GF-D8 (cell line): ENCODE measurements around the gene COL23A1.
A peak's percentile ranks its signal among the peaks of the same experiment; 100 is the strongest.
"Not testable (repeated sequence)": the region's sequence is repeated elsewhere in the genome, so short reads cannot be mapped to it uniquely, and the experiment has no call there.

Source experiments
- DNase-seq: peaks from one replicate; lab custom pipeline; 2025; lab: John Stamatoyannopoulos, UW

The COL23A1 gene

DNA sequence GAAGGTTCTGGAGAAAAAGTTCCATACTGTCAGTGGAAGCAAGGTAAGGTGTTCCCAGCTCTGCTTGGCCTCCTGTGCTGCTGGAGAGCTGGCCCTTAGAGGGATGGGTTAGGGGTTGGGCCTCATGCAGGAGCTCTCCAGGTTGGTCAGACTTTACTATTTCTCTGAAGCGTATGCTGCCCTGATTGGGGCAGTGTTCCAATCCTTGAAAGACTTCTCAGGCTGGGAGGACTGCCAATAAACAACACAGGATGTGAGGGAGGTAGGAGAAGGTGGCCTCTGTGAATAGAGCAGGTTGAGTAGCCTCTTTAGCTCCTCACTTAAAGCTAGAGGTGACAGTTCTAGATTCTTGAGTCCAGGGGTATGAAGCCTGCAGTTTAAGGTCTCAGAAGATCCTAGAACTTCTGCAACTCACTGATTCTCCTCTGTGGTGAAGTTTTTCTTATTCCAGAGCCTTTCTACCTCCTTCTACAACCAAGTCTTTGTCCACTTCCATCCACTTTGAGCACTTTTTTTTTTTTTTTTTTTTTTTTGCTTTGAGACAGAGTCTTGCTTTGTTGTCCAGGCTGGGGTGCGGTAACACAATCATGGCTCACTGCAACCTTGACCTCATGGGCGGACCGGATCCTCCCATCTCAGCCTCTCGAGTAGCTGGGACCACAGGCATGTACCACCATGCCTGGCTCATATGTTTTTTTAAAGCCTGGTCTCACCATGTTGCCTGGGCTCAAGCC is 382.8 kb downstream of the COL23A1 start:
- no peak for DNase-seq

DNA sequence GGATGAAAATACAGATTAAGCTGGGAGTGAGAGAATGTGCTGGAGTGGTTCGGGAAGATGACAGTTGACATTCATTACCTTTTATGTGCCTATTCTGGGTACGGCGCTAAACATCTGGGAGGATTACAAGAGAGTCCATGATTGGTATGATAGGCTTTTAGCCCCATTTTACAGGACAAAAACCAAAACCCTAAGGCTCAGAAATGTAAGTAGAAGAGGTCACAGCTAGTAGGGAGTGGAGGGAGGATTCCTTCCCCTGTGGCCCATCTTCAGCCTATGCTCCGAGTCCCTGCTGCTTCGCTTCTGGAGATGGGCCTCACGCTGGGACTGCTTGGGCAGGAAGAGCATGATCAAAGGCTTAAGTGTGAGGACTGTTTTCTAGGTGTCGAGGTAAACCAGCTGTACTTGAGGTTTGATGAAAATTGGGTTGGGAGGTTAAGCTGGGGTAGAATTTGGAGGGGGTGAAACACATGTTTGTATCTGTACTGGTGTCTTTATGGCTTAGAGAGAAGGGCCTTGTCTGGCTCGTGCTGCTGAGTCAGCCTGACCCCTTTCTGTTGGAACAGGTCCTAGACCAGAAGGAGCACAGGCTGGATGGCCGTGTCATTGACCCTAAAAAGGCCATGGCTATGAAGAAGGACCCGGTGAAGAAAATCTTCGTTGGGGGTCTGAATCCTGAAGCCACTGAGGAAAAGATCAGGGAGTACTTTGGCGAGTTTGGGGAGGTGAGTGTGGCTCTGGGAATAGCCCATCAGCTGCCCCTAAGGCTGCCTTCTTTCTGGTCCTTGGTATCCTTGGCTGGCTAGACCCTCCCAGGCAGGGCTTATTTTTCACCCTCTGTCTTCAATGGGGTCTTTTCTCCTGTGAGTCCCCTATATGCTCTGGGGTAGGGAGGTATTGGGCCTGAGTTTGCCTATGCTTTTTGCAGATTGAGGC is 383.8 kb downstream of the COL23A1 start:
- DNase-seq: no peak

DNA sequence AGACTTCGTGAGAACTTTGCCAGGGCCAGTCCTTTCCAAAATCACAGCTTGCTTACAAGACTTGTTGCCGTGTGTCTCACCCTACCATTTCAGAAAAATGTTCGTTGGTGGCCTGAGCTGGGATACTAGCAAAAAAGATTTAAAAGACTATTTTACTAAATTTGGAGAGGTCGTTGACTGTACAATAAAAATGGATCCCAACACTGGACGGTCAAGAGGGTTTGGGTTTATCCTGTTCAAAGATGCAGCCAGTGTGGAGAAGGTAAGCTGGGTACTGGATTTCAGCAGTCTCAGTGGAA is 384.5 kb downstream of the COL23A1 start:
- no peak for DNase-seq

DNA sequence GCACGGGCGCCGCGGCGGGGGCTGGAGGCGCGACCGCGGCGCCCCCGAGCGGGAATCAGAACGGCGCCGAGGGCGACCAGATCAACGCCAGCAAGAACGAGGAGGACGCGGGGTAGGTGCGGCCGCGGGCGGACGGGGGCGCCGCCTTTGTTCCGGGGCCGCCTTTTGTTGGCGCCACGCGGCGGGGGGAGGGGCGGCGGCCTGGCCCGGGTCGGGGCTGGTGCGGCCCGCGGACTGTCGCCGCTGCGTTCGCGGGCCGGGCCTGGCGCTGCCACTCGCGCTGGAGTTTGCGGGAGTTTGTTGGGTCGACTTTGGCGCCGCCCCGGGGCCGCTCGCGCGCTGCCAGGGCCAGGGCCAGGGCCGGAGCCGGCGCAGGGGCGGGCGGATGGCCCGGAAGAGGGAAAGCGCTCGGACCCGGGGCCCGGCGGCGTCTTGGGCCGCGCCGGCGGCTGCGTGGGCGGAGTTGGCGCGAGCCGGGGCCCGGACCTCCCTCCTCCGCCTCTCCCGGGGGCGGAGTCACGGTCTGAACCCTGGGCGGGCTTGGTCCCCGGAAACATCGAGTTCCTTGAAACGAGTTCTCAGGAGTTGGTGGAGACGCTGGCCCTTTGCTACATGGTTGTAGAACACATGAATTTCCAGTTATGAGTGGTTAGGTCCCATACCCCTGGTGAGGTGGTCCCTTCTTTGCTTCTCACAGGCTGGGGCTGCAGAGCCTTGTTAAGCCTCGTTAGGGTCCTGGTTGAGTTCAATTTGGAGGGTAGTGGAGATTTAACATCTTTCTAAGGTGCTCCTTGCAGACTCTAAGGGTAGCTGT is 385.1 kb downstream of the COL23A1 start:
- peak; percentile 40 for DNase-seq

DNA sequence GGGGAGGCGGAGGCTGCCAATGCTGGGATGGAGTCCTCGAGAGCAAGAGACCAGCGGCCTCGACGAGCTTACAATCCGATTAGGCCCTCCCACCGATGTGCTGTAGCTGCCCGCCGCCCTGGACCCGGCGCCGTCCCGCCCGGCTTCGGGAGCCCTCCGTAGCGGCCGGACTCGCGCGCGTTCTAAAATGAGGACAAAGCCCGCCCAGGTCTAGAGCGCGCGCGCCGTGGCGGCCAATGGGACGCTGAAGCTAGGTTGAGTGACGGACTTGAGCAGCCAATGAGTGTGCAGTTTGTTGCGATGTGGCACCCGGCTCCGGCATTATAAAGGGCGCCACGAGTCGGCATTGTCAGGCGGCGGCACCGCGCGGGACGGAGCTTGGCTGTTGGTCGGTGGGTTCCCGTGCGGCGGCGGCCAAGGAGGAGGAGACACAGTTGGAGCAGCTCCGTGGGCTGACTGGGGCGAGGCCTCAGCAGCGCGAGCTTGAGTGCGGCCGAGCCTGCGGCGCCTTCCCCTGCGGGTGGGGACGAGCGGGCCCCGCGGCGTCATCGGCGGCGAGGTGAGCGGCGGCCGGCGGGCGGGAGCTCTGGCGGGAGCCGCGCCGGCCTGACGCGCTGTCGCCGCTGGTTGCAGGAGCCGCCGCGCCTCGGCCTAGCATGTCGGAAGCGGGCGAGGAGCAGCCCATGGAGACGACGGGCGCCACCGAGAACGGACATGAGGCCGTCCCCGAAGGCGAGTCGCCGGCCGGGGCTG is 385.8 kb downstream of the COL23A1 start, which contains the start of gene HNRNPAB:
HNRNPAB (plus strand) TSS at position 352 of the 753 bp plus-strand sequence; CDS start at position 657, 305 bp downstream.
- peak; percentile 84 for DNase-seq

DNA sequence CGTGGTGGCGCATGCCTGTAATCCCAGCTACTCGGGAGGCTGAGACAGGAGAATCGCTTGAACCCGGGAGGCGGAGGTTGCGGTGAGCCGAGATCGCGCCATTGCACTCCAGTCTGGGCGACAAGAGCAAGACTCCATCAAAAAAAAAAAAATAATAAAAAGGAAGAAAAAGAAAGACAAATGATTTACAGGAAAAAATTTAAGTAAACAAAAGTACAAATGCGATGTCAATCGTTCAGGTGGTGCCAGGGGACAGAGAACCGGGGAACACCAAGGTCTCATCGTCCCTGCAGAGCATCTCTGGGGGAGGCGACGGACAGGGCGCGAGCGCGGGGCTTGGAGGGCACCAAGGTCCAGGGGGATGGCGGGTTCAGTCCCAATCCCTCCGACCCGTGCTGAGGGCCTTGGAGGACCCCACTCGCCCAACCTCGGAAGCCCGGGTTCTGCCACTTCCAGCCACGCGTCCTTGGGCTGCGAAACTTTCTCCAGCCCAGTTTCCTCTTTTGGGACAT is 386.5 kb downstream of the COL23A1 start:
- no peak for DNase-seq

DNA sequence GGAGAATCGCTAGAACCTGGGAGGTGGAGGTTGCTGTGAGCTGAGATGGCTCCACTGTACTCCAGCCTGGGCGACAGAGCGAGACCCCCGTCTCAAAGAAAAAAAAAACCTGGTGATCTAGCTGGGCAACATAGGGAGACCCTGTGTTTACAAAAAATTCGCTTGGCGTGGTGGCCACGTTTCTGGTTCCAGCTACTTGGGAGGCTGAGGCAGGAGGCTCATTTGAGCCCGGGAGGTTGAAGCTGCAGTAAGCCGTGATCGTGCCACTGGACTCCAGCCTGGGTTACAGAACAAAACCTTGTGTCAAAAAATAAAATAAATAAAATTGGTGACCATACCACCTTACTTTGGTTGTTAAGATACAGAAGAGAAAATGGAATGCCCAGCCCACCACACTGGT is 387.7 kb downstream of the COL23A1 start:
- DNase-seq: no peak

DNA sequence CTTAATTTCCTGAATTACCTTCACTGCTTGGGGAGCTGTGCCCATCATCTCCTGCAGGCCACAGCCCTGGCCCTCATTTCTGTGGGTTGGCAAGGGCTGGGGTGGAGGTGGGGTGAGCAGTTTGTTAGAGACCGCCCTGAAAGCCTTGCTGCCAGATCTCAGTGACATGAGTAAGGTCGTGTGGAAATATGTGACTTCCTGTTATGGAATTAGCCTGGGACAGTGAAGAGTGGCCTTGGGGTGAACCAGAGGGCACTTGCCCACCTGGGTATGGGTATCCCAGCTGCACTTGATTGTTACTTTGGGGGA is 388.3 kb downstream of the COL23A1 start:
- peak; percentile 73 for DNase-seq

DNA sequence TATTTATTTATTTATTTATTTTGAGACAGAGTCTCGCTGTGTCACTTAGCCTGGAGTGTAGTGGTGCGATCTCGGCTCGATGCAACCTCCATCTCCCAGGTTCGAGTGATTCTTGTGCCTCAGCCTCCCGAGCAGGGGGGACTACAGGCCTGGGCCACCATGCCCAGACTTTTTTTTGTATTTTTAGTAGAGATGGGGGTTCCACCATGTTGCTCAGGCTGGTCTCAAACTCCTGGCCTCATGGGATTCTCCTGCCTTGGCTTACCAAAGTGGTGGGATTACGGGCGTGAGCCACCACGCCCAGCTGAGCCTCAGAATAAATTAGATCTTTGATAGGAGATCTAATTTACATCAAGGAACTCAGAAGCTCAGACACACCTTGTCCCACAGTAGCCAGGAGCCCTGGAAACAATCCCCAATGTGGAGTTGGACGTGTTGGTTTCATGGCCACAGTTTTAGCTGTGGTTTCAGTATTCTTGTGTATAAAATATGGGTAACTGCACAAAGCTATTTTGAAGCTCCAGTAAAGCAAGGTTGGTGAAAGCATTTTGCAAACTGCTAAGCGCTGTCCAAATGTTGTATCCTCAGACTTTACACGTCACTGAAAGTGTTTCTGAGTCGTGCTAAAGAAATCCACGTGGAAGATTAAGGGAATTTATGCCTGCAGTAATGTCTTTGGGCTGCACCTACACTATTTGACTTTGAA is 388.8 kb downstream of the COL23A1 start:
- no peak for DNase-seq

DNA sequence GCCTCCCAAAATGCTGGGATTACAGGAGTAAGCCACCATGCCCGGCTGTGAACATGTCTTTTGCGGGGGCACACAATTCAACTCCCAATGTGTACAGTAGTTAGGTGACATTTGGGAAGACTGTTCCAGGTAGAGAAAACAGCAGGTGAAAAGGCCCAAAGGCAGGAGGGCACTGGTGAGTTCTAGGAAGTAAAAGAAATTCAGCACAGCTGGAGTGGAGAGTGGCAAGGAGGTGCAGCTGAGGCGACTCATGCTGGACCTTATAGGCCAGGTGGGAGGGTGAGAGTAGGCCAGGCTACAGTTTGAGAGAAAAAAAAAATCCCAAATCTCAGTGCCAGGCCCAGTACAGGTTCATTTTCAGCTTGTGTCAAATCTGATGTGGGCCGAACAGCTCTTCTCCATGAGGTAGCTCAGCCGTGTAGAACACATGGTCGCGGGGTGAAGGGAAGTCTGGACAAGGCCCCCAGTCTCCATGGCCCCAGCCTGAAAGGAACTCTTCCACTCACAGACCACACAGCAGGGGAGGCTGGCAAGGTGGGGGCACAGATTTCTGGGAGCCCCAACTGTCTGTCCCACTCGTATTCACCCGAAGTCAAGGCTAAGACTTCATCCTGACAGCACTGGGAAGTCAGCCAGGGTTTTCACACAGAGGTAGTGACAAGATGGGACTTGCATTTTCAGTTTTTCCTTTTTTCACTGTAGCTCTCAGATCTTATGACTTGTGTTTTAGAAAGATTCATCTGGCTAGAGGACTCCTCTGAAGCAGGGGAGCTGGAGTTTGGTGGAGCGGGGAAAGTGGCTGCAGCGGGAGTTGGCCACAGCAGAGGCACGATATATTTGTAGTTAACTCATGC is 390.4 kb downstream of the COL23A1 start:
- no peak for DNase-seq

DNA sequence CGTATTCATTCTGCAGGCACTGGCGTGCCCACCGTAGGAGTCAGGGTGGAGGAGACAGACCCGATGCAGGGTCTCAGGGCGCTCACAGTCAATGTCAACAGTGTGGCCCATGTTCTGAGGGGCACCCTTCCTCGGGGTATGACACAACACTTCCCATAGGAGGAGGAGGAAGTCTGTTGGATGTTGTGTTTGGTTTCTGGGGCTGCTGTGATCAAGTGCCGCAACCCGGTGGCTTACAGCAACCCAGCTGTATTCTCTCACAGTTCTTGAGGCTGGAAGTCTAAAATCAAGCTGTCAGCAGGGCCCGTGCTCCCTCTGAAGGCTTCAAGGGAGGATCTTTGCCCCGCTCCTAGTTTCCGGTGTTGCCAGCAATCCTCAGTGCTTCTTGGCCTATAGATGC is 391.5 kb downstream of the COL23A1 start:
- DNase-seq: peak; percentile 24

DNA sequence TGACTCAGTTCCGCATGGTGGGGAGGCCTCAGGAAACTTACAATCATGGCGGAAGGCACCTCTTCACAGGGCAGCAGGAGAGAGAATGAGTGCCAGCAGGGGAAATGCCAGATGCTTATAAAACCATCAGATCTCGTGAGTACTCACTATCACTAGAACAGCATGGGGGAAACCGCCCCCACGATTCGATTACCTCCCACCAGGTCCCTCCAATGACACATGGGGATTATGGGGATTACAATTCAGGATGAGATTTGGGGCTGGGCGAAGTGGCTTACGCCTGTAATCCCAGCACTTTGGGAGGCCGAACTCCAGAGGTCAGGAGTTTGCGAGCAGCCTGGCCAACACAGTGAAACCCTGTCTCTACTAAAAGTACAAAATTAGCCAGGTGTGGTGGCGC is 392.0 kb downstream of the COL23A1 start:
- not testable (repeated sequence) for DNase-seq

DNA sequence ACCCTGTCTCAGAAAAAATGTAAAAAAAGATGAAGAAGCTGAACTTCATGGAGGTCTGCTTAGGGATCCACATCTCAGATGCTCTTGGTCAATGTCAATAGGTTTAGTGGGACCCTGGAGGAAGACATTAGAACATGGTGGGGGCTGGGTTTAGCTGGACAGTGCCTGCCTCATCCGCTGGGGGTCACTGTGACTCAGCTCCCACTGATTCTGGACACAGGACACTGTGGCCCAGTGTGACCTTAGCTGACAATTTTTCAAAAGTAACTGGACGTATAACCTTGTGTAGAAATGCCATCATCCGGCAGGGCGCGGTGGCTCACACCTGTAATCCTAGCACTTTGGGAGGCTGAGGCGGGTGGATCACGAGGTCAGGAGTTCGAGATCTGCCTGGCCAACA is 393.2 kb downstream of the COL23A1 start:
- no peak for DNase-seq

DNA sequence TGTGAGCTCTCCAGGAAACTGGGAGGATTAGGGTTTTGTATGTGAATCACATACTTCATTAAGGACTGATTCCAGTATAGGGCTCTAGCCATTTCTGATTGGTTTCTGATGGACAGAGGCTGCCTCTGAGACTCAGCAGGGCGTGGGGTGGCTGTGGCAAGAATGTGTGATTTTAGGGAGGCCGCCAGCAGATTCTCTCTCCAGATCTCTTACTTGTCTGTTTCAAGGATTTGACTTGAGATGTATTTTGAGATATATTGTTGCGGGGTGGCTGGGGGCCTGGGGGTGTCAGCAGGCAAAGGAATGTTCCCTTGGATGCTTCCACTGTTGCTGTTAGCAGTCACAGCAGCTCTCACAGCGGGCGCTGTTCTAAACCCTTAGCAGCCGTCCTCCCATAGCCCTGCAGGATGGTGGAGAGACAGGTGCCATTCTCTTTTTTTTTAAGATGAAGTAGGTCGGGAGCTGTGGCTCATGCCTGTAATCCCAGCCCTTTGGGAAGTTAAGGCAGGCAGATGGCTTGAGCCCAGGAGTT is 393.8 kb downstream of the COL23A1 start:
- DNase-seq: no peak

DNA sequence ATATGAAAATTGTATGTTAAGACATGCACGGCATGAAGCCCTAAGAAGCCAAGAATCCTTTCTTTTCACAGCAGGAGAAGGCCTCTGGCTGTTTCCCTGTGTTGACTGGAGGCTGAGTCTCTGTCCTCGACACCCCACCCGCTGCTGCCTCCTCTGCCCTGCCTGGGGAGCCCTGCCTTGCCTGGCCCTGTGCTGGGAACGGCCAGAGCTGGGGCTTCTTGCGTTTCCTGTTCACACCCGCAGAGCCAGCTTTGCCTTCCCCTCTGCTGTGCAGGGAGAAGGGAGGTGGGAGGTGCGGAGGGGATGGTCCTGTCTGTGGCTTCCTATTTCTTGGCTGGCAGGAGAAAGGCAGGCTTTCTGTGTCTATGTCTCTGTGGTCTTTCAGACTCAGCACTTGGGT is 396.2 kb downstream of the COL23A1 start:
- DNase-seq: peak; percentile 26

DNA sequence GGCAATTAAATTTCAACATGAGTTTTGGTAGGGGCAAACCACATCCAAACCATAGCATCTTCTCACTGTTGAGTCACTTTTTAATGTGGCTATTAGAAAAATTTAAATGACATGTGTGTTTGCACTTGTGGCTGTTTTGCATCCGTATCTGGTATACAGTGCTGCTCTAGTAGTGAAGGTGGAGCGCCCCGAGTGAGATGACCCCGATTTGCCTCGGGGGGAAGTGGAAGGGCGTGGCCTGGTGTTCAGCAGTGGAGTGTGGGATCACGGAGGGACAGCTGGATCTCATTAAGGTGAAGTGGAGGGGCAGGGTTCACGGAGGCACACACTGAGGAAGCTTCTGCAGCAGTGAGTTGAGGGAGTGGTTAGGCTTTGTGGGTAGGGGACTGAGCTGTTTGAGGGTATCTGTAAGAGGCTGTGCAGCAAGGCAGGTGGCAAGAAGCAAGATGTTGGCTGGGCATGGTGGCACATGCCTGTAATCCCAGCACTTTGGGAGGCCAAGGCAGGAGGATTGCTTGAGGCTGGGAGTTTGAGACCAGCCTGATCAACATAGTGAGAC is 396.9 kb downstream of the COL23A1 start:
- DNase-seq: no peak

DNA sequence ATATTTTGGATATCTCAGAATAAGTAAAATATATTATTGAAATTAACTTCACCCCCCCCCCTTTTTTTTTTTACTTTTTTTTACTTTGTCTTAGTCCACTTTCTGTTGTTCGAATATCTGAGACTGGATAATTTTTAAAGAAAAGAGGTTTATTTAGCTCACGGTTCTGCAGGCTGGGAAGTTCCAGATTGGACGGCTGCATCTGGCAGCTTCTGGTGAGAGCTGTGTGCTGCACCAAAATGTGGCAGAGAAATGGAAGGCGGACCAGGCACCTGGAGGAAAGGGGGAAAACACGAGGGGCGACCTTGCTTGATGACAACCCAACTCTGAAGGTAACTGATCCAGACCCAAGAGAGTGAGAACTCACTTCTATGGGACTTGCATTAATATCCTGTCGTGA is 397.4 kb downstream of the COL23A1 start:
- DNase-seq: no peak

DNA sequence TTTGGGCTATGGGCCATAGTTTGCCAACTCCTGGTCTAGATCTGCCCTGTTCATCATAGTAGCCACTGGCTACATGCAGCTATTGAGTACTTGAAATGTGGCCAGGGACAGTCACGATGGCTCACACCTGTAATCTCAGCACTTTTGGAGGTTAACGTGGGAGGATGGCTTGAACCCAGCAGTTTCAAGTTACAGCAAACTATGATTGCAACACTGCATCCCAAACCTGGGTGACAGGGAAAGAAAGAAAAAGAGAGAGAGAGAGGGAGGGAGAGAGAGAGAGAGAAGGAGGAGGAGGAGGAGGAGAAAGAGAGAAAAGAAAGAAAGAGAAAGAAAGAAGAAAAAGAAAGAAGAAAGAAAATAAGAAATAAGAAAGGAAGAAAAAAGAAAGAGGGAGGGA is 397.9 kb downstream of the COL23A1 start:
- DNase-seq: no peak

DNA sequence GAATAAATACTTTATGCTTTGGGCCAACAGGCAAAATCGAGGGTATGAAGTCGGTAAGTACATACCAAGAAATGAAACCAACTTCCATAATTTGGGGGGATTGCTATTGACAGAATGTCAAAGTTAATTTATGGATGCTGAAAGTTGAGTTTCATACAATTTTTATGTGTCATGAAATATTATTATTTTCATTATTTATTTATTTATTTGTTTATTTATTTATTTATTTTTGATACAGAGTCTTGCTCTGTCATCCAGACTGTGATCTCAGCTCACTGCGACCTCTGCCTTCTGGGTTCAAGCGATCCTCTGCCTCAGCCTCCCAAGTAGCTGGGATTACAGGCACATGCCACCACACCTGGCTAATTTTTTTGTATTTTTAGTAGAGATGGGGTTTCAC is 398.5 kb downstream of the COL23A1 start:
- no peak for DNase-seq

DNA sequence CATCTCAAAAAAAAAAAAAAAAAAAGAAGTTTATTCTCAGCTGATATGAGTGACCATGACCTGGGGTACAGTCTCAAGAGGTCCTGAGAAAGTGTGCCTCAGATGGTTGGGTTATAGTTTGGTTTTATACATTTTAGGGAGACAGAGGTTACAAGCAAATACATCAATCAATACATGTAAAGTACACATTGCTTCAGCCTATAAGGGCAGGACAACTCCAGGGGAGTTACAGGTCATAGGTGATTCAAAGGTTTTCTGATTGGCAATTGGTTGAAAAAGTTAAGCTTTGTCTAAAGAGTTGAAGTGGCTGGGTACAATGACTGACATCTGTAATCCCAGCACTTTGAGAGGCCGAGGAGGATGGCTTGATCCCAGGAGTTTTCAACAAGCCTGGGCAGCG is 400.8 kb downstream of the COL23A1 start:
- DNase-seq: no peak
